Mucosa of descending colon (tissue), 3 donors: ENCODE data around the gene SLC30A7. TPM values are rescaled to one million over a fixed set of nuclear protein-coding genes. Genes with fewer than 3 reads are reported as not detected.
"Not testable (repeated sequence)": the region's sequence is repeated elsewhere in the genome, so short reads cannot be mapped to it uniquely, and the experiment has no call there.

ENCODE experiments used
- ATAC-seq: fragments of 200-7000 bp; cut with Tn5 transposase; one replicate; pipeline ENCODE4 v1.9.1; 2020; ENCODE audit warnings: mild to moderate bottlenecking, moderate library complexity
- DNase-seq, 3 donors: peaks; one replicate each; pipeline ENCODE4 v3.0.0-alpha.2; 2020
- H3K36me3 ChIP-seq: fragments of 200-600 bp; one replicate; pipeline ENCODE4 v1.8.0; 2021; ENCODE audit warnings: low read depth, mild to moderate bottlenecking
- H3K4me1 ChIP-seq: fragments of 200-600 bp; one replicate; pipeline ENCODE4 v1.8.0; 2021; ENCODE audit warnings: low read depth, mild to moderate bottlenecking
- H3K4me3 ChIP-seq: fragments of 200-600 bp; one replicate; pipeline ENCODE4 v1.8.0; 2021; ENCODE audit warnings: mild to moderate bottlenecking
- H3K9me3 ChIP-seq: fragments of 200-600 bp; one replicate; pipeline ENCODE4 v1.8.0; 2021; ENCODE audit warnings: mild to moderate bottlenecking
- CTCF ChIP-seq: fragments of 200-600 bp; IDR thresholded peaks from one replicate; pipeline ENCODE4 v1.8.0; 2022; ENCODE audit warnings: antibody characterized with exemption, mild to moderate bottlenecking
- intact Hi-C, 2 donors: fragments of 100-400 bp; cut with DNase I in 1 of 2; cut with micrococcal nuclease in 1 of 2; formaldehyde crosslinking; loops; one replicate each; pipeline versions ENCODE4 v1.11.0 to v1.11.1; 2022; cut with DNase I, micrococcal nuclease
- long read RNA-seq, 2 donors: library from polyadenylated mRNA; unstranded; transcript quantifications; one replicate each; pipeline ENCODE4 v2.0.0, GENCODE V29; 2019 to 2021
- total RNA-seq, 3 donors: library from RNA; stranded (reverse); fragmentation: NEBNext Ultra II Directional in 2 of 3; extraction: Animal tissue kit (Norgen Biotek cat#: 25700) in 2 of 3; gene quantifications; one replicate each; pipeline versions ENCODE4 v1.2.1 to v1.2.4, GENCODE V29; 2021 to 2023
- donor health status: DM: no; HTN: no; CAD: no; lungs with moderate emphysema.
- donor health status: DM: no; HTN: no; CAD: no.
- donor health status: DM: no; HTN: yes; CAD: no.

Gene SLC30A7, protein sequence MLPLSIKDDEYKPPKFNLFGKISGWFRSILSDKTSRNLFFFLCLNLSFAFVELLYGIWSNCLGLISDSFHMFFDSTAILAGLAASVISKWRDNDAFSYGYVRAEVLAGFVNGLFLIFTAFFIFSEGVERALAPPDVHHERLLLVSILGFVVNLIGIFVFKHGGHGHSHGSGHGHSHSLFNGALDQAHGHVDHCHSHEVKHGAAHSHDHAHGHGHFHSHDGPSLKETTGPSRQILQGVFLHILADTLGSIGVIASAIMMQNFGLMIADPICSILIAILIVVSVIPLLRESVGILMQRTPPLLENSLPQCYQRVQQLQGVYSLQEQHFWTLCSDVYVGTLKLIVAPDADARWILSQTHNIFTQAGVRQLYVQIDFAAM
- 10 to 100 TPM; 27.3 to 37.0 (median 35.7) TPM for total RNA-seq
- long read RNA-seq, donor 1, full-length matches to known transcripts: 9 of 15 reads
- long read RNA-seq, donor 1, partial matches to known transcripts: 1 of 15 reads
- long read RNA-seq, donor 1, other reads (novel, unspliced or antisense): 5 of 15 reads
- long read RNA-seq, donor 2, partial matches to known transcripts: 0 of 11 reads
- long read RNA-seq, donor 2, other reads (novel, unspliced or antisense): 9 of 11 reads

- H3K4me3 ChIP-seq: peak within 1 kb of the TSS; percentile 62
- peak; percentile 96 for ATAC-seq
- peak; percentile 98 to 99 (median 98) for DNase-seq
- intact Hi-C loops: no loop called here
- no peaks in the 10 kb centered on the region for H3K36me3 ChIP-seq
- no peak for TF ChIP-seq CTCF
- H3K4me1 ChIP-seq: peaks cover 28% of the 10 kb centered on the region
- no peaks in the 10 kb centered on the region for H3K9me3 ChIP-seq
Measured at GRCh38 chr1:100895540-100896480, at the start of gene SLC30A7. Gene SLC30A7 (plus strand): TSS chr1:100896090. CDS start chr1:100896263, 173 bp downstream.

DNA sequence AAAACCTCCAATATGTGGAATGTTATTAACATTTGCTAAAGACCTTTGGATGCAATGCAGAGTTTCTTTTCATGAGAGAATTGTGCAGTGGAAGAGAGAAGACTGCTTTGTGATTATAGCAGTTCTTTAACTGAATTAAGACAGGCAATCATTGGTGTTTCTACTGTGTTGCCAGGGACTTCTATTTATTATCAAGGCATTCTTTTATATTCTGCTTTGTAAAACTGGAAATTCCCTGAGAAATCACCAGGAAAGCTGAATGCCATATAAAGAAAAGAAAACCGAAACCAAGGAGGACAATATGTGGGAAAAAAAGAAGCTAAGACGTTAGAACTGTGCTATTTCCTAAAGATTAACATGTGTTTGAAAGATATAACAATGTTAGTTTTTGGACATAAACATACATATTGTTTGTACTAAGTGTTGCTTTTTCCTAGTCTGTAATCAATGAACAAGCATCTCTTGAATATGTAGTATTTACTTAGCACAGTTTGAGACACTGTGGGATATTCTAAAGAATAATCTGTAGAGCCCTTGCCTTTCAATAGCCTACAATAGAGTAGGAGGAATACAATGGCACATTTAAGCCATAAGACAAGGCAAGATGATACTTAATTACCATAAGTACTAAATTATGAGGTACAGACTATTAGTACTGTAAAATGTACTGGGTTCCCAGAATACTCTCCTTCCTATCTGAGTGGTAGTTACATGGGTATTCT is 48.4 kb upstream of the SLC30A7 start:
- Histone ChIP-seq H3K4me3 (no peak overlapping the region), H3K36me3 (no peaks in the 10 kb centered on the region), H3K4me1 (no peaks in the 10 kb centered on the region), H3K9me3 (no peaks in the 10 kb centered on the region)
- intact Hi-C loops: no loop called here
- DNase-seq (no peak), ATAC-seq (no peak)
- no peak for TF ChIP-seq CTCF

- H3K4me1 ChIP-seq: no peaks in the 10 kb centered on the region
- H3K4me3 ChIP-seq: no peak overlapping the region
- H3K9me3 ChIP-seq: no peaks in the 10 kb centered on the region
- H3K36me3 ChIP-seq: no peaks in the 10 kb centered on the region
- intact Hi-C loops: no loop called here
- DNase-seq (no peak), ATAC-seq (no peak)
- TF ChIP-seq CTCF: no peak
Measured at GRCh38 chr1:100851726-100852125, 44.2 kb upstream of the SLC30A7 start.

GRCh38 chr1:100852976-100853375 is 42.9 kb upstream of the SLC30A7 start:
- ATAC-seq: no peak
- Histone ChIP-seq H3K36me3 (no peaks in the 10 kb centered on the region), H3K9me3 (no peaks in the 10 kb centered on the region), H3K4me1 (no peaks in the 10 kb centered on the region), H3K4me3 (no peak overlapping the region)
- no peak for TF ChIP-seq CTCF
- intact Hi-C loops: no loop called here
- DNase-seq: no peak

DNA sequence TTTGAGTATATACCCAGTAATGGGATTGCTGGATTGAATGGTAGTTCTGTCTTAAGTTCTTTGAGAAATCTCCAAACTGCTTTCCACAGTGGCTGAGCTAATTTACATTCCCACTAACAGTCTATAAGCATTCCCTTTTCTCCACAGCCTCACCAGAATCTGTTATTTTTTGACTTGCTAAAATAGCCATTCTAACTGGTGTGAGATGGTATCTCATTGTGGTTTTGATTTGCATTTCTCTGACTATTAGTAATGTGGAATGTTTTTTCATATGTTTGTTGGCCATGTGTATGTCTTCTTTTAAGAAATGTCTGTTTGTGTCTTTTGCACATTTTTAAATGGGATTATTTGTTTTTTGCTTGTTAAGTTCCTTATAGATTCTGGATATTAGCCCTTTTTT is 40.8 kb upstream of the SLC30A7 start:
- ATAC-seq, H3K36me3 ChIP-seq, H3K9me3 ChIP-seq, DNase-seq, H3K4me3 ChIP-seq, H3K4me1 ChIP-seq, intact Hi-C loops: not testable (repeated sequence)
